Medulla oblongata (tissue), 1 donor: ENCODE results near the gene MOGAT2.

ENCODE experiments used
- DNase-seq: peaks from one replicate; pipeline ENCODE4 v3.0.0-alpha.2; 2015; ENCODE audit errors: extremely low spot score

The MOGAT2 gene

GRCh38 chr11:75759832-75760231, 42.2 kb downstream of the MOGAT2 start:
- no peak for DNase-seq

GRCh38 chr11:75760243-75760642, 42.6 kb downstream of the MOGAT2 start:
- no peak for DNase-seq

- DNase-seq: no peak
Observed at GRCh38 chr11:75760710-75761493, 43.3 kb downstream of the MOGAT2 start.

- DNase-seq: no peak
Observed at GRCh38 chr11:75762158-75762557, 44.5 kb downstream of the MOGAT2 start.

- no peak for DNase-seq
Observed at GRCh38 chr11:75762885-75763284, 45.2 kb downstream of the MOGAT2 start.

- DNase-seq: no peak
Observed at GRCh38 chr11:75763846-75764245, 46.2 kb downstream of the MOGAT2 start.

GRCh38 chr11:75765116-75765515, 47.5 kb downstream of the MOGAT2 start:
- DNase-seq: no peak

- DNase-seq: no peak
Observed at GRCh38 chr11:75766443-75767227, 49.0 kb downstream of the MOGAT2 start.

- no peak for DNase-seq
Observed at GRCh38 chr11:75767228-75767572, 49.6 kb downstream of the MOGAT2 start.

GRCh38 chr11:75767793-75768111, 50.1 kb downstream of the MOGAT2 start:
- DNase-seq: no peak

GRCh38 chr11:75768112-75768908, 50.7 kb downstream of the MOGAT2 start, which contains the start of gene DGAT2:
DGAT2 (plus strand) TSS chr11:75768778; CDS start chr11:75768992, 214 bp downstream.
- DNase-seq: peak; percentile 27

GRCh38 chr11:75768909-75769771, 51.5 kb downstream of the MOGAT2 start:
- no peak for DNase-seq

- no peak for DNase-seq
Observed at GRCh38 chr11:75770102-75770501, 52.5 kb downstream of the MOGAT2 start.

- DNase-seq: no peak
Observed at GRCh38 chr11:75771646-75772410, 54.2 kb downstream of the MOGAT2 start.

GRCh38 chr11:75773595-75774353, 56.1 kb downstream of the MOGAT2 start:
- peak; percentile 22 for DNase-seq

GRCh38 chr11:75775056-75775455, 57.4 kb downstream of the MOGAT2 start:
- no peak for DNase-seq

- DNase-seq: no peak
Observed at GRCh38 chr11:75776546-75776945, 58.9 kb downstream of the MOGAT2 start.

GRCh38 chr11:75777461-75778110, 59.9 kb downstream of the MOGAT2 start:
- no peak for DNase-seq

- no peak for DNase-seq
Observed at GRCh38 chr11:75778962-75779361, 61.3 kb downstream of the MOGAT2 start.
